ENCODE results near the gene TRIM44.

The TRIM44 gene

GRCh38 chr11:35809561-35809960 is 147.0 kb downstream of the TRIM44 start:
- H3K27ac ChIP-seq = no peak overlapping the region
- H3K27me3 ChIP-seq (replicated peaks) = no peaks in the 10 kb centered on the region
- no peaks in the 10 kb centered on the region for H3K36me3 ChIP-seq (replicated peaks)
- TF ChIP-seq CTCF (IDR thresholded peaks at IDR 0.05; ENCODE audit: low read depth, low read length, missing control alignments) = no peak
- no peak for DNase-seq
- in situ Hi-C loops (cut with HindIII; ENCODE audit: low pct_ligation_motif_present, low sequenced_read_pairs) = no loop called here
- H3K4me3 ChIP-seq (ENCODE audit: low read depth, low read length) = no peak overlapping the region

- Histone ChIP-seq H3K4me3 (ENCODE audit: low read depth, low read length) (no peak overlapping the region), H3K36me3 (replicated peaks) (no peaks in the 10 kb centered on the region), H3K27me3 (replicated peaks) (no peaks in the 10 kb centered on the region), H3K27ac (no peak overlapping the region)
- DNase-seq = no peak
- no peak for TF ChIP-seq CTCF (IDR thresholded peaks at IDR 0.05; ENCODE audit: low read depth, low read length, missing control alignments)
- in situ Hi-C loops (cut with HindIII; ENCODE audit: low pct_ligation_motif_present, low sequenced_read_pairs) = no loop called here
Measured at GRCh38 chr11:35810045-35810645, 147.6 kb downstream of the TRIM44 start.

- no peak overlapping the region for H3K27ac ChIP-seq
- TF ChIP-seq CTCF (IDR thresholded peaks at IDR 0.05; ENCODE audit: low read depth, low read length, missing control alignments) = no peak
- H3K36me3 ChIP-seq (replicated peaks) = no peaks in the 10 kb centered on the region
- DNase-seq = no peak
- H3K27me3 ChIP-seq (replicated peaks) = no peaks in the 10 kb centered on the region
- in situ Hi-C loops (cut with HindIII; ENCODE audit: low pct_ligation_motif_present, low sequenced_read_pairs) = no loop called here
- H3K4me3 ChIP-seq (ENCODE audit: low read depth, low read length) = no peak overlapping the region
Measured at GRCh38 chr11:35811783-35812182, 149.2 kb downstream of the TRIM44 start.

- TF ChIP-seq CTCF (IDR thresholded peaks at IDR 0.05; ENCODE audit: low read depth, low read length, missing control alignments) = no peak
- Histone ChIP-seq H3K36me3 (replicated peaks) (no peaks in the 10 kb centered on the region), H3K4me3 (ENCODE audit: low read depth, low read length) (no peak overlapping the region), H3K27me3 (replicated peaks) (no peaks in the 10 kb centered on the region), H3K27ac (no peak overlapping the region)
- no peak for DNase-seq
- in situ Hi-C loops (cut with HindIII; ENCODE audit: low pct_ligation_motif_present, low sequenced_read_pairs) = no loop called here
Measured at GRCh38 chr11:35812828-35813227, 150.3 kb downstream of the TRIM44 start.

- Histone ChIP-seq H3K36me3 (replicated peaks) (no peaks in the 10 kb centered on the region), H3K27me3 (replicated peaks) (no peaks in the 10 kb centered on the region), H3K27ac (no peak overlapping the region), H3K4me3 (ENCODE audit: low read depth, low read length) (no peak overlapping the region)
- no peak for DNase-seq
- in situ Hi-C loops (cut with HindIII; ENCODE audit: low pct_ligation_motif_present, low sequenced_read_pairs) = no loop called here
- no peak for TF ChIP-seq CTCF (IDR thresholded peaks at IDR 0.05; ENCODE audit: low read depth, low read length, missing control alignments)
Measured at GRCh38 chr11:35814081-35814695, 151.6 kb downstream of the TRIM44 start.

Data from brain microvascular endothelial cell (primary cell).